Suppressor macrophage treated with lipopolysaccharide for 1 hour (primary cell): Measurements from ENCODE around the gene SIVA1.
"Not testable (repeated sequence)": the region's sequence is repeated elsewhere in the genome, so short reads cannot be mapped to it uniquely, and the experiment has no call there.

ENCODE experiments used
- DNase-seq, 3 donors: peaks; one replicate each; pipeline ENCODE4 v3.0.0-alpha.2; 2020 to 2022

Gene SIVA1

GRCh38 chr14:104734991-104735779, 17.8 kb upstream of the SIVA1 start:
- no peak for DNase-seq

GRCh38 chr14:104735830-104736642, 16.9 kb upstream of the SIVA1 start:
- DNase-seq: peak; percentile 56 to 64 (median 61)

- no peak for DNase-seq
These were observed 14.4 kb upstream of the SIVA1 start for GRCh38 chr14:104738375-104739019.

GRCh38 chr14:104739026-104739425, 13.9 kb upstream of the SIVA1 start:
- DNase-seq: no peak

- no peak for DNase-seq
These were observed 13.1 kb upstream of the SIVA1 start for GRCh38 chr14:104739546-104740516.

GRCh38 chr14:104741108-104741802, 11.7 kb upstream of the SIVA1 start:
- no peak for DNase-seq

DNA sequence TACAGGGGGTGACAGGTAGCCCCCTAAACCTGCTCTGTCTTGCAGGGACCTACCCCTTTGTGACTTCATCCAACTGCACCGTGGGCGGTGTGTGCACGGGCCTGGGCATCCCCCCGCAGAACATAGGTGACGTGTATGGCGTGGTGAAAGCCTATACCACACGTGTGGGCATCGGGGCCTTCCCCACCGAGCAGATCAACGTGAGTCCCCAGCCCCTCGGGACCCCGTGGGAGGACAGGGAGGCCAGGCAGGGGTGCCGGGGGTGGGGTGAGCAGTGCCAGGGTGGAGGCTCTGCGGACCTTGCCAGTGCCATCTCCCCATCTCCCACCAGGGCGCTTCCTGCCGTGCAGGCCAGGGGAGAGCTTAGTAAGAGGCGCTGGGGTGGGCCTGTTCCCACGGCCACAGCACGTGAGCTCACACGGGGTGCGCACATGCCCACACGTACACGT, 11.1 kb upstream of the SIVA1 start:
- no peak for DNase-seq

- no peak for DNase-seq
These were observed 10.1 kb upstream of the SIVA1 start for GRCh38 chr14:104742586-104743455.

- no peak for DNase-seq
These were observed 9.2 kb upstream of the SIVA1 start for GRCh38 chr14:104743461-104744380.

GRCh38 chr14:104744484-104744883, 8.5 kb upstream of the SIVA1 start:
- no peak for DNase-seq

DNA sequence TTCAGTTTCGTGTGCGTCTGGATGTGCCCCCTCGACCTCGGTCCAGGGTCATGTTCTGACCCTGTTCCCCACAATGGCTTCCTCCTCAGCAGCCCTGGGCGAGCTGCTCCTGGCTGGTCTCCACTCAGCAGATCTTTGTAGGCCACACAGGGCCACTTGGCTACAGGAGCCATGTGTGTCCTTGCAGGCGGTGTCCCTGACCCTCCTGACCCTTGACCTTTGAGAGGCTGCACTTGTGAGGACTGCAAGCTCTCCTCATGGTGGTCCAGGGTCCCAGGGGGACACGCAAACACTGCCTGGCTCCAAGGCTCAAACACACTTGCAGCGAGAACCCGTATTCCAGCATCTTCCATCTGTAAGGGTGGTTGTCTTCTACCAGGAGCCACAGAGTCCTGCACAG, 7.5 kb upstream of the SIVA1 start:
- DNase-seq: no peak

- DNase-seq: no peak
These were observed 6.8 kb upstream of the SIVA1 start for GRCh38 chr14:104746071-104746545.

- DNase-seq: no peak
These were observed 5.9 kb upstream of the SIVA1 start for GRCh38 chr14:104746934-104747481.

DNA sequence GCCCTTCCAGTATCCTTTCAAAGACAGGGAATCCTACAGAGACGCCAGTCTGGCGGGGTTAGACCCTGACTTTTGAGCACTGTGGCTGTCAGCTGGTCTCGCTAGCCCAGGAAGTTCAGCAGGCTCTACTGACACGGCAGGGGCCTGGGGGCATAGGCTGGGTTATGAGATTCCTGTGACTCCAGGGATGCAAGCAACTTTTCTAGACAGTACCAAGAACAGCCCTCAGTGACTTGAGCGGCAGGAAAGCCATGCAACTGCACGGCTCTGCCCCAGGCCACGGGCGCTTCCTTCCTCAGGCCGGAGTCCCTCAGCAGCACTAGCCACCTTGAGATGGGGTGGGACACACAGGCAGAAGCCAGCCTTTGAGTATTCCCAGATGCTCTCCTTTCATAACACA, 5.1 kb upstream of the SIVA1 start:
- DNase-seq: no peak

DNA sequence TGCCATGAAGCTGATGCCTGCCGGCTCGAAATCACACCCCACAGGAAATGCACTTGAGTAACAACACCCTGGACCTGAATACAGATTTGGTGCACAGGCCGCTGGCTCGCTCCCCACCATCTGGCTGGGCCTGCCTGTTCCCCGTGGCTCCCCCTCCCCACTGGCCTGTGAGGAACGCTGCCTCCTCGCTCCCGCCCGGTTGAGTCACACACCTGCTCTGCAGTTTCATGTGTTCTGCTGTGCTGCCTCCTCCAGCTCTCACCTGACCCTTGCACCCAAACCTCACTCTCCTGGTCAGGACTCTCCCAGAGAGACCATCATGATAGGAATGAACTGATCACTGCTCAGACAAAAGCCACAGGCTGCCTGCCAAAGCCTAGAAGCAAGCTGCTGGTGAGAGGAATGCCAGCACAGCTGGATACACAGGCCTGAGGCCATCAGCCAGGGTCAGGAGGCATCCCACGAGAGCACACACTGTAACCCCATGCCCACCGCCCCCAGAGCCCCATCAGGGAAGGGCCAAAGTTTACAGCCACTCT, 3.8 kb upstream of the SIVA1 start:
- no peak for DNase-seq

- DNase-seq: no peak
These were observed 2.7 kb upstream of the SIVA1 start for GRCh38 chr14:104750056-104750752.

- DNase-seq: not testable (repeated sequence)
These were observed 2.2 kb upstream of the SIVA1 start for GRCh38 chr14:104750753-104751057.
